HEK293 (cell line): ENCODE measurements around the gene CHD1L.

ENCODE experiments used
- CTCF ChIA-PET: fragments of 350-600 bp; formaldehyde crosslinking; extraction: SDS; loops from one replicate; lab custom pipeline; 2021; ENCODE audit warnings: antibody characterized with exemption; lab: Yijun Ruan, JAX
- POLR2A ChIA-PET: fragments of 300-600 bp; formaldehyde crosslinking; extraction: SDS; loops from one replicate; lab custom pipeline; 2020; ENCODE audit warnings: antibody characterized with exemption, inconsistent platforms; lab: Yijun Ruan, JAX
- H3K27ac ChIP-seq: fragments of 200-500 bp; sonication (Bioruptor generic); 2 replicates; pipeline ENCODE4 v1.5.1; 2014; ENCODE audit warnings: low read depth, low read length, control low read depth, inconsistent platforms; ENCODE audit errors: extremely low read depth
- H3K36me3 ChIP-seq, 2 experiments: fragments of 200-500 bp in 1 of 2; sonication (Bioruptor generic) in 1 of 2; 1 replicate in 1 of 2; 2 replicates in 1 of 2; pipeline ENCODE4 v1.5.1; 2014 to 2017; ENCODE audit warnings: inconsistent platforms in 2 of 2, low read length in 2 of 2; ENCODE audit not compliant: control insufficient read depth in 2 of 2, insufficient read depth in 1 of 2
- H3K4me1 ChIP-seq: fragments of 200-500 bp; sonication (Bioruptor generic); 2 replicates; pipeline ENCODE4 v1.5.1; 2014; ENCODE audit warnings: mild to moderate bottlenecking, low read length, inconsistent platforms; ENCODE audit not compliant: control insufficient read depth, insufficient read depth
- H3K4me3 ChIP-seq: 2 replicates; pipeline ENCODE4 v1.5.1; 2011; ENCODE audit warnings: low read depth, mild to moderate bottlenecking, control low read depth, low read length, moderate library complexity
- H3K9me3 ChIP-seq: fragments of 200-500 bp; sonication (Bioruptor generic); 2 replicates; pipeline ENCODE4 v1.5.1; 2014; ENCODE audit warnings: low read depth, low read length, inconsistent platforms; ENCODE audit not compliant: control insufficient read depth, insufficient read depth
- HOXD13 ChIP-seq: sonication (generic); formaldehyde crosslinking; IDR thresholded peaks from 2 replicates; pipeline ENCODE4 v1.8.0; 2022; ENCODE audit warnings: missing genetic modification reagents, borderline replicate concordance
- MEIS1 ChIP-seq: sonication (generic); formaldehyde crosslinking; IDR thresholded peaks from 2 replicates; pipeline ENCODE4 v1.8.1; 2022; ENCODE audit warnings: missing genetic modification reagents, mild to moderate bottlenecking, borderline replicate concordance
- ZFP41 ChIP-seq: fragments of 450-650 bp; formaldehyde crosslinking; IDR thresholded peaks from 2 replicates; pipeline ENCODE4 v1.5.1; 2016; ENCODE audit warnings: missing biosample characterization, missing genetic modification characterization, borderline replicate concordance
- ZNF121 ChIP-seq: fragments of 450-650 bp; formaldehyde crosslinking; IDR thresholded peaks from 2 replicates; pipeline ENCODE4 v1.5.1; 2016; ENCODE audit warnings: missing biosample characterization, missing genetic modification characterization
- ZNF19 ChIP-seq: fragments of 450-650 bp; formaldehyde crosslinking; IDR thresholded peaks from 2 replicates; pipeline ENCODE4; 2016; ENCODE audit warnings: missing biosample characterization, missing genetic modification characterization, low read depth
- ZNF311 ChIP-seq: fragments of 450-650 bp; formaldehyde crosslinking; IDR thresholded peaks from 2 replicates; pipeline ENCODE4 v1.5.1; 2017; ENCODE audit warnings: missing biosample characterization, missing genetic modification characterization, borderline replicate concordance
- ZNF350 ChIP-seq: fragments of 450-650 bp; formaldehyde crosslinking; IDR thresholded peaks from 2 replicates; pipeline ENCODE4 v1.5.0; 2017; ENCODE audit warnings: missing biosample characterization, mild to moderate bottlenecking, missing genetic modification characterization
- ZNF366 ChIP-seq: fragments of 450-650 bp; formaldehyde crosslinking; conservative IDR thresholded peaks from 2 replicates; pipeline ENCODE4 v1.5.1; 2016; ENCODE audit warnings: missing biosample characterization, missing genetic modification characterization
- ZNF521 ChIP-seq: fragments of 450-650 bp; formaldehyde crosslinking; IDR thresholded peaks from 2 replicates; pipeline ENCODE4 v1.5.1; 2017; ENCODE audit warnings: missing biosample characterization, mild to moderate bottlenecking, missing genetic modification characterization
- ZNF585B ChIP-seq: fragments of 450-650 bp; formaldehyde crosslinking; IDR thresholded peaks from 2 replicates; pipeline ENCODE4 v1.5.1; 2016; ENCODE audit warnings: missing biosample characterization, missing genetic modification characterization
- ZNF658 ChIP-seq: fragments of 450-650 bp; formaldehyde crosslinking; IDR thresholded peaks from 2 replicates; pipeline ENCODE4; 2016; ENCODE audit warnings: missing biosample characterization, missing genetic modification characterization
- TF ChIP-seq, protein P1 (sequence below): fragments of 450-650 bp; formaldehyde crosslinking; IDR thresholded peaks from 2 replicates; pipeline ENCODE4 v1.5.1; 2016; ENCODE audit warnings: missing biosample characterization, missing genetic modification characterization, borderline replicate concordance
- TF ChIP-seq, protein P2 (sequence below): fragments of 450-650 bp; formaldehyde crosslinking; IDR thresholded peaks from 2 replicates; pipeline ENCODE4 v1.5.1; 2016; ENCODE audit warnings: missing biosample characterization, missing genetic modification characterization
- TF ChIP-seq, protein P3 (sequence below): fragments of 450-650 bp; formaldehyde crosslinking; conservative IDR thresholded peaks from 2 replicates; pipeline ENCODE4 v1.5.1; 2016; ENCODE audit warnings: low read depth, missing biosample characterization, missing genetic modification characterization
- TF ChIP-seq, protein P4 (sequence below): fragments of 450-650 bp; formaldehyde crosslinking; IDR thresholded peaks from 2 replicates; pipeline ENCODE4 v1.5.1; 2016; ENCODE audit warnings: missing biosample characterization, missing genetic modification characterization
- TF ChIP-seq, protein P5 (sequence below): fragments of 450-650 bp; formaldehyde crosslinking; IDR thresholded peaks from 2 replicates; pipeline ENCODE4 v1.5.1; 2016; ENCODE audit warnings: missing biosample characterization, missing genetic modification characterization

The CHD1L gene

DNA sequence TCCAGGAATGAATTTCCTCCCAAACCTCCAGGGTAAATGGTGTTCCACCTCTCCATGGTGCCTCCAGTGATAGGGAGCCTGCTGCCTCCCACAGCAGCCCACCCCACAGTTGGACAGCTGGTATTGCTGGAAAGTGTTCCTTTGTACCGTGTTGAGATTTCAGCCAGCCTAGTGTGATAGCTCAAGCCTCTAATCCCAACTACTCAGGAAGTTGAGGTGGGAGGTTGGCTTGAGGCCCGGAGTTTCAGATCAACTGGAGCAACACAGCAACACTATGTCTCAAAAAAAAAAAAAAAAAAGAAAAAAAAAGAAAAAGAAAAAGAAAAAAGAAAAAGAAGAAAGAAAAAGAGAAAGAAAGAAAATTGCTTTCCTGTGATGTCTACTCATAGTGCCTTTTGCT, 96.1 kb downstream of the CHD1L start:
- Histone ChIP-seq H3K4me1 (no peaks in the 10 kb centered on the region), H3K36me3 (no peaks in the 10 kb centered on the region), H3K27ac (no peak overlapping the region), H3K4me3 (no peak overlapping the region), H3K9me3 (no peaks in the 10 kb centered on the region)
- POLR2A ChIA-PET, result no interaction called here
- TF ChIP-seq ZNF121 (no peak), ZNF521 (tag by site-specific recombination) (no peak), ZNF585B (tag by site-specific recombination) (no peak), ZNF366 (tag by site-specific recombination) (no peak), ZNF658 (tag by site-specific recombination) (no peak)
- TF ChIP-seq, protein P1, sequence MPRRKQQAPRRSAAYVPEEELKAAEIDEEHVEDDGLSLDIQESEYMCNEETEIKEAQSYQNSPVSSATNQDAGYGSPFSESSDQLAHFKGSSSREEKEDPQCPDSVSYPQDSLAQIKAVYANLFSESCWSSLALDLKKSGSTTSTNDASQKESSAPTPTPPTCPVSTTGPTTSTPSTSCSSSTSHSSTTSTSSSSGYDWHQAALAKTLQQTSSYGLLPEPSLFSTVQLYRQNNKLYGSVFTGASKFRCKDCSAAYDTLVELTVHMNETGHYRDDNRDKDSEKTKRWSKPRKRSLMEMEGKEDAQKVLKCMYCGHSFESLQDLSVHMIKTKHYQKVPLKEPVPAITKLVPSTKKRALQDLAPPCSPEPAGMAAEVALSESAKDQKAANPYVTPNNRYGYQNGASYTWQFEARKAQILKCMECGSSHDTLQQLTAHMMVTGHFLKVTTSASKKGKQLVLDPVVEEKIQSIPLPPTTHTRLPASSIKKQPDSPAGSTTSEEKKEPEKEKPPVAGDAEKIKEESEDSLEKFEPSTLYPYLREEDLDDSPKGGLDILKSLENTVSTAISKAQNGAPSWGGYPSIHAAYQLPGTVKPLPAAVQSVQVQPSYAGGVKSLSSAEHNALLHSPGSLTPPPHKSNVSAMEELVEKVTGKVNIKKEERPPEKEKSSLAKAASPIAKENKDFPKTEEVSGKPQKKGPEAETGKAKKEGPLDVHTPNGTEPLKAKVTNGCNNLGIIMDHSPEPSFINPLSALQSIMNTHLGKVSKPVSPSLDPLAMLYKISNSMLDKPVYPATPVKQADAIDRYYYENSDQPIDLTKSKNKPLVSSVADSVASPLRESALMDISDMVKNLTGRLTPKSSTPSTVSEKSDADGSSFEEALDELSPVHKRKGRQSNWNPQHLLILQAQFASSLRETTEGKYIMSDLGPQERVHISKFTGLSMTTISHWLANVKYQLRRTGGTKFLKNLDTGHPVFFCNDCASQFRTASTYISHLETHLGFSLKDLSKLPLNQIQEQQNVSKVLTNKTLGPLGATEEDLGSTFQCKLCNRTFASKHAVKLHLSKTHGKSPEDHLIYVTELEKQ (tag by site-specific recombination), result no peak
- TF ChIP-seq, protein P2, sequence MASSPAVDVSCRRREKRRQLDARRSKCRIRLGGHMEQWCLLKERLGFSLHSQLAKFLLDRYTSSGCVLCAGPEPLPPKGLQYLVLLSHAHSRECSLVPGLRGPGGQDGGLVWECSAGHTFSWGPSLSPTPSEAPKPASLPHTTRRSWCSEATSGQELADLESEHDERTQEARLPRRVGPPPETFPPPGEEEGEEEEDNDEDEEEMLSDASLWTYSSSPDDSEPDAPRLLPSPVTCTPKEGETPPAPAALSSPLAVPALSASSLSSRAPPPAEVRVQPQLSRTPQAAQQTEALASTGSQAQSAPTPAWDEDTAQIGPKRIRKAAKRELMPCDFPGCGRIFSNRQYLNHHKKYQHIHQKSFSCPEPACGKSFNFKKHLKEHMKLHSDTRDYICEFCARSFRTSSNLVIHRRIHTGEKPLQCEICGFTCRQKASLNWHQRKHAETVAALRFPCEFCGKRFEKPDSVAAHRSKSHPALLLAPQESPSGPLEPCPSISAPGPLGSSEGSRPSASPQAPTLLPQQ, result no peak
- TF ChIP-seq, protein P3, sequence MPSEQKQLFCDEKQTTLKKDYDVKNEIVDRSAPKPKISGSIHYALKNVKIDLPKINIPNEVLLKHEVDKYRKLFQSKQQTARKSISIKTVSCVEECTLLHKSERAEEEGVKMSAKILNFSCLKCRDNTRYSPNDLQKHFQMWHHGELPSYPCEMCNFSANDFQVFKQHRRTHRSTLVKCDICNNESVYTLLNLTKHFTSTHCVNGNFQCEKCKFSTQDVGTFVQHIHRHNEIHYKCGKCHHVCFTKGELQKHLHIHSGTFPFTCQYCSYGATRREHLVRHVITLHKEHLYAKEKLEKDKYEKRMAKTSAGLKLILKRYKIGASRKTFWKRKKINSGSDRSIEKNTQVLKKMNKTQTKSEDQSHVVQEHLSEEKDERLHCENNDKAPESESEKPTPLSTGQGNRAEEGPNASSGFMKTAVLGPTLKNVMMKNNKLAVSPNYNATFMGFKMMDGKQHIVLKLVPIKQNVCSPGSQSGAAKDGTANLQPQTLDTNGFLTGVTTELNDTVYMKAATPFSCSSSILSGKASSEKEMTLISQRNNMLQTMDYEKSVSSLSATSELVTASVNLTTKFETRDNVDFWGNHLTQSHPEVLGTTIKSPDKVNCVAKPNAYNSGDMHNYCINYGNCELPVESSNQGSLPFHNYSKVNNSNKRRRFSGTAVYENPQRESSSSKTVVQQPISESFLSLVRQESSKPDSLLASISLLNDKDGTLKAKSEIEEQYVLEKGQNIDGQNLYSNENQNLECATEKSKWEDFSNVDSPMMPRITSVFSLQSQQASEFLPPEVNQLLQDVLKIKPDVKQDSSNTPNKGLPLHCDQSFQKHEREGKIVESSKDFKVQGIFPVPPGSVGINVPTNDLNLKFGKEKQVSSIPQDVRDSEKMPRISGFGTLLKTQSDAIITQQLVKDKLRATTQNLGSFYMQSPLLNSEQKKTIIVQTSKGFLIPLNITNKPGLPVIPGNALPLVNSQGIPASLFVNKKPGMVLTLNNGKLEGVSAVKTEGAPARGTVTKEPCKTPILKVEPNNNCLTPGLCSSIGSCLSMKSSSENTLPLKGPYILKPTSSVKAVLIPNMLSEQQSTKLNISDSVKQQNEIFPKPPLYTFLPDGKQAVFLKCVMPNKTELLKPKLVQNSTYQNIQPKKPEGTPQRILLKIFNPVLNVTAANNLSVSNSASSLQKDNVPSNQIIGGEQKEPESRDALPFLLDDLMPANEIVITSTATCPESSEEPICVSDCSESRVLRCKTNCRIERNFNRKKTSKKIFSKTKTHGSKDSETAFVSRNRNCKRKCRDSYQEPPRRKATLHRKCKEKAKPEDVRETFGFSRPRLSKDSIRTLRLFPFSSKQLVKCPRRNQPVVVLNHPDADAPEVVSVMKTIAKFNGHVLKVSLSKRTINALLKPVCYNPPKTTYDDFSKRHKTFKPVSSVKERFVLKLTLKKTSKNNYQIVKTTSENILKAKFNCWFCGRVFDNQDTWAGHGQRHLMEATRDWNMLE (tag by site-specific recombination), result no peak
- TF ChIP-seq, protein P4, sequence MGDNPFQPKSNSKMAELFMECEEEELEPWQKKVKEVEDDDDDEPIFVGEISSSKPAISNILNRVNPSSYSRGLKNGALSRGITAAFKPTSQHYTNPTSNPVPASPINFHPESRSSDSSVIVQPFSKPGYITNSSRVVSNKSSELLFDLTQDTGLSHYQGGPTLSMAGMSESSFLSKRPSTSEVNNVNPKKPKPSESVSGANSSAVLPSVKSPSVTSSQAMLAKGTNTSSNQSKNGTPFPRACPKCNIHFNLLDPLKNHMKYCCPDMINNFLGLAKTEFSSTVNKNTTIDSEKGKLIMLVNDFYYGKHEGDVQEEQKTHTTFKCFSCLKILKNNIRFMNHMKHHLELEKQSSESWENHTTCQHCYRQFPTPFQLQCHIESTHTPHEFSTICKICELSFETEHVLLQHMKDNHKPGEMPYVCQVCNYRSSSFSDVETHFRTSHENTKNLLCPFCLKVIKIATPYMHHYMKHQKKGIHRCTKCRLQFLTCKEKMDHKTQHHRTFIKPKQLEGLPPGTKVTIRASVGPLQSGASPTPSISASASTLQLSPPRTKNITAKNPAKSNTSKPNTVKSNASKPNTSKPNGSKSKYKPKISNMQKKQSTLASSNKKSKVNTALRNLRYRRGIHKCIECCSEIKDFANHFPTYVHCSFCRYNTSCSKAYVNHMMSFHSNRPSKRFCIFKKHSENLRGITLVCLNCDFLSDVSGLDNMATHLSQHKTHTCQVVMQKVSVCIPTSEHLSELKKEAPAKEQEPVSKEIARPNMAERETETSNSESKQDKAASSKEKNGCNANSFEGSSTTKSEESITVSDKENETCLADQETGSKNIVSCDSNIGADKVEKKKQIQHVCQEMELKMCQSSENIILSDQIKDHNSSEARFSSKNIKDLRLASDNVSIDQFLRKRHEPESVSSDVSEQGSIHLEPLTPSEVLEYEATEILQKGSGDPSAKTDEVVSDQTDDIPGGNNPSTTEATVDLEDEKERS (tag by site-specific recombination), result no peak
- CTCF ChIA-PET, result no interaction called here

DNA sequence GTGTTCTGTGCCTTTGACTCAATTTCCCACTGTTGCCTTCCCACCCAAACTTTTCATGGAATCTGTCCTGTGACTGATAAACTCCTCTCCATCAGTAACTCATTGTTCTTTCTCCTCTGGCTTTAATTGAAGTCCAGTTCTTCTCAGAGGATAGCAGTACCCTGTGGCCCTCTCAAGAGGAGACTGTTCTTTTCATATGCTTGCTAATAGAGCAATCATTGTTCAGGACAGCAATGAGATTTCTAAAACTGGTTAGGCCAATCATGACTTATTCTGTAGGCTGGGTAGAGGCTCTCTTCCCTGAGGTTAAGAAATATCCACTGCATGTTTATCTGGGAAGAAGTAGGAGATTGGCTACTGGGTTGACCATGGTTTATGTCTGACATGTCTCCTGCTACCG, 98.8 kb downstream of the CHD1L start:
- ChIA-PET CTCF (interaction anchor here (0.6 kb wide), 1 partner anchor 1395 kb away, joined by 3 read pairs; no protein-coding TSS in a partner anchor), POLR2A (no interaction called here)
- Histone ChIP-seq H3K4me1 (no peaks in the 10 kb centered on the region), H3K27ac (no peak overlapping the region), H3K4me3 (no peak overlapping the region), H3K9me3 (no peaks in the 10 kb centered on the region), H3K36me3 (no peaks in the 10 kb centered on the region)
- no peak for TF ChIP-seq ZFP41 (tag by site-specific recombination)
- no peak for TF ChIP-seq ZNF19 (tag by site-specific recombination)
- no peak for TF ChIP-seq ZNF350 (tag by site-specific recombination)
- TF ChIP-seq ZNF311 (tag by site-specific recombination), result no peak
- TF ChIP-seq, protein P5, sequence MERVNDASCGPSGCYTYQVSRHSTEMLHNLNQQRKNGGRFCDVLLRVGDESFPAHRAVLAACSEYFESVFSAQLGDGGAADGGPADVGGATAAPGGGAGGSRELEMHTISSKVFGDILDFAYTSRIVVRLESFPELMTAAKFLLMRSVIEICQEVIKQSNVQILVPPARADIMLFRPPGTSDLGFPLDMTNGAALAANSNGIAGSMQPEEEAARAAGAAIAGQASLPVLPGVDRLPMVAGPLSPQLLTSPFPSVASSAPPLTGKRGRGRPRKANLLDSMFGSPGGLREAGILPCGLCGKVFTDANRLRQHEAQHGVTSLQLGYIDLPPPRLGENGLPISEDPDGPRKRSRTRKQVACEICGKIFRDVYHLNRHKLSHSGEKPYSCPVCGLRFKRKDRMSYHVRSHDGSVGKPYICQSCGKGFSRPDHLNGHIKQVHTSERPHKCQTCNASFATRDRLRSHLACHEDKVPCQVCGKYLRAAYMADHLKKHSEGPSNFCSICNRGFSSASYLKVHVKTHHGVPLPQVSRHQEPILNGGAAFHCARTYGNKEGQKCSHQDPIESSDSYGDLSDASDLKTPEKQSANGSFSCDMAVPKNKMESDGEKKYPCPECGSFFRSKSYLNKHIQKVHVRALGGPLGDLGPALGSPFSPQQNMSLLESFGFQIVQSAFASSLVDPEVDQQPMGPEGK (tag by site-specific recombination), result no peak
- no peak for TF ChIP-seq MEIS1 (CRISPR knock-in tag)
- no peak for TF ChIP-seq HOXD13 (CRISPR knock-in tag)
